Psoas muscle (tissue), 8 donors: ENCODE data around the gene GABBR2. TPM values are rescaled to one million over a fixed set of nuclear protein-coding genes. Genes with fewer than 3 reads are reported as not detected.

Experiments used
- ATAC-seq, 4 donors: fragments of 200-7000 bp; cut with Tn5 transposase; one replicate each; pipeline ENCODE4 v1.9.1; 2020; ENCODE audit warnings: moderate library complexity in 3 of 4, mild to moderate bottlenecking in 2 of 4
- DNase-seq, 2 donors: peaks; one replicate each; pipeline ENCODE4 v3.0.0-alpha.2; 2020
- H3K27ac ChIP-seq: fragments of 200-600 bp; one replicate; pipeline ENCODE4 v1.8.0; 2022
- H3K27me3 ChIP-seq, 3 donors: fragments of 200-600 bp in 1 of 3; one replicate each; pipeline versions ENCODE4 v1.6.1 to v1.8.0; 2013 to 2022; ENCODE audit warnings: low read length in 2 of 3, mild to moderate bottlenecking in 2 of 3, moderate library complexity in 1 of 3; ENCODE audit not compliant: insufficient read depth in 3 of 3
- H3K36me3 ChIP-seq, 2 donors: fragments of 200-600 bp in 1 of 2; one replicate each; pipeline versions ENCODE4 v1.6.1 to v1.8.0; 2013 to 2022; ENCODE audit warnings: low read depth in 1 of 2, mild to moderate bottlenecking in 1 of 2, moderate library complexity in 1 of 2; ENCODE audit not compliant: insufficient read depth in 1 of 2
- H3K4me1 ChIP-seq: fragments of 200-600 bp; one replicate; pipeline ENCODE4 v1.8.0; 2022
- H3K4me3 ChIP-seq: fragments of 200-600 bp; one replicate; pipeline ENCODE4 v1.8.0; 2022; ENCODE audit warnings: mild to moderate bottlenecking
- H3K9me3 ChIP-seq: fragments of 200-600 bp; one replicate; pipeline ENCODE4 v1.8.0; 2022
- WGBS, 3 donors: extraction: QIAGEN DNeasy Blood & Tissue Kit; methylation state at CpG; one replicate each; pipeline versions ENCODE4 v1.1.6 to v1.1.7; 2013; 5-methylcytosine and 5-hydroxymethylcytosine counted together
- intact Hi-C, 2 donors: fragments of 100-400 bp; cut with DNase I; formaldehyde crosslinking; loops; one replicate each; pipeline versions ENCODE4 v1.11.0 to v1.14.2; 2022
- polyA plus RNA-seq, 3 donors: library from polyadenylated mRNA; stranded (reverse); fragments of 200-250 nt; gene quantifications; one replicate each; pipeline ENCODE4 v1.2.3, GENCODE V29; 2013
- total RNA-seq, 4 donors: library from RNA; stranded (reverse); fragmentation: NEBNext Ultra II Directional in 2 of 4; extraction: Animal tissue kit (Norgen Biotek cat#: 25700) in 2 of 4; gene quantifications; one replicate each; pipeline versions ENCODE4 v1.2.1 to v1.2.4, GENCODE V29; 2021 to 2023
- TF ChIP-seq, protein P1 (sequence below): fragments of 200-600 bp; IDR thresholded peaks from one replicate; pipeline ENCODE4 v1.8.0; 2022; ENCODE audit warnings: antibody characterized with exemption
- donor health status: healthy with polysubstance abuse.
- donor health status: DM: no; HTN: no; CAD: no; lungs with moderate emphysema.
- donor health status: Bipolar disorder and iron deficiency.
- donor health status: healthy.
- donor health status: DM: yes; HTN: yes; CAD: no.
- donor health status: DM: no; HTN: no; CAD: no.
- donor health status: DM: no; HTN: no; CAD: no.
- donor health status: DM: yes; HTN: yes; CAD: no.

GABBR2 gene
- total and polyA plus RNA-seq, 7 donors, result 0.08 to 0.66 (median 0.38) TPM

DNA sequence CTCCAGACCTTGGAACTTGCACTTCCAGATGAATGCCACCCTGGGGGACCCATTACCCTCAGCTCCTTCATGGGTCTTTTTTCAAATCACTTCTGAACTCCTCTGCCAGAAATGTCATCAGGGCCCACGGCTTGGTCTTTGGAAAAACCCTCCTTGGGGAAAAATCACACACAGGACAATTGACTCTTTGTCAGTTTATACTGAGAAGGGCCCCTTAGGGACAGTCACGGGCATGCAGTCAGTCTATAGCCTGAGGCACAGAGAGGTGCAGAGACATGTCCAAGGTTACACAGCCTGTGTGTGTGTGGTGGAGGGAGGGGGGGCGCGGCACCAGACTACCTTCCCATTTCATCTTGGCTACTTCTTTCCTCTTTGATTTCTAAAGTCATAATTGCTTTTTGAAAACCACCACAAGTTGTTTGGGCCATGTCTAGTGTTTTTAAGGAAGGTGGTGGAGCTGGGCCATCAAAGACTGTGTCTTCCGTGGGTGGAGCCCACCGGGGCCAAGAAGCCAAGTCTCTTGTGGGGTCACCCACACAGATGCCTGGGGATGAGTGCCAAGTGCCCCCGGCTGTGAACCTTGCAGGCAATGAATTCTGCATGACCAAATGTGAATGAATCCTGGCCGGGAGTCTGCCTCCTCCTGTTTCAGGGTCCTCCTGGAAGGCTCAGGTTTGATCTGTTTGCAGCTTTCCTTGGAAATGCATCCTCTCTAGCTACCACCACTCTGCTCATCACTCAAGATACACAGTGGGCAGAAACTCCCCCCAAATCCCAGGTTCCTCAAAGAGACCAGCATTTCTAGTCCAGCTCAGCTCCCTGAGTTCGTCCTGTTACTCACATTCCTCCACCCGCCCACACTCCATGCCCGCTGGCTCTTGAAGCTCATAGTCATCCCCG is 253.2 kb downstream of the GABBR2 start:
- Histone ChIP-seq H3K27me3 (peaks cover 0 to 12% (median 1%) of the 10 kb centered on the region in 3 donors), H3K4me1 (no peaks in the 10 kb centered on the region), H3K4me3 (no peak overlapping the region), H3K9me3 (peaks cover 8% of the 10 kb centered on the region), H3K36me3 (no peaks in the 10 kb centered on the region), H3K27ac (no peak overlapping the region)
- intact Hi-C loops, result no loop called here
- TF ChIP-seq, protein P1, sequence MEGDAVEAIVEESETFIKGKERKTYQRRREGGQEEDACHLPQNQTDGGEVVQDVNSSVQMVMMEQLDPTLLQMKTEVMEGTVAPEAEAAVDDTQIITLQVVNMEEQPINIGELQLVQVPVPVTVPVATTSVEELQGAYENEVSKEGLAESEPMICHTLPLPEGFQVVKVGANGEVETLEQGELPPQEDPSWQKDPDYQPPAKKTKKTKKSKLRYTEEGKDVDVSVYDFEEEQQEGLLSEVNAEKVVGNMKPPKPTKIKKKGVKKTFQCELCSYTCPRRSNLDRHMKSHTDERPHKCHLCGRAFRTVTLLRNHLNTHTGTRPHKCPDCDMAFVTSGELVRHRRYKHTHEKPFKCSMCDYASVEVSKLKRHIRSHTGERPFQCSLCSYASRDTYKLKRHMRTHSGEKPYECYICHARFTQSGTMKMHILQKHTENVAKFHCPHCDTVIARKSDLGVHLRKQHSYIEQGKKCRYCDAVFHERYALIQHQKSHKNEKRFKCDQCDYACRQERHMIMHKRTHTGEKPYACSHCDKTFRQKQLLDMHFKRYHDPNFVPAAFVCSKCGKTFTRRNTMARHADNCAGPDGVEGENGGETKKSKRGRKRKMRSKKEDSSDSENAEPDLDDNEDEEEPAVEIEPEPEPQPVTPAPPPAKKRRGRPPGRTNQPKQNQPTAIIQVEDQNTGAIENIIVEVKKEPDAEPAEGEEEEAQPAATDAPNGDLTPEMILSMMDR, result no peak
- 43 to 53% (median 49%) methylated on average over 12 of the region's 12 CpGs for WGBS, 3 donors
- DNase-seq (no peak), ATAC-seq (no peak)

GRCh38 chr9:98453589-98454311 is 255.0 kb downstream of the GABBR2 start:
- WGBS, 3 donors, result 76 to 81% (median 78%) methylated on average over 16 of the region's 16 CpGs

GRCh38 chr9:98451576-98451975 is 257.2 kb downstream of the GABBR2 start:
- 72 to 85% (median 78%) methylated on average over 1 of the region's 1 CpG for WGBS, 3 donors
- TF ChIP-seq, protein P1, result no peak

More at GRCh38 chr9:98453589-98454311, 255.0 kb downstream of the GABBR2 start:
- no peaks in the 10 kb centered on the region for H3K4me1 ChIP-seq
- H3K36me3 ChIP-seq, result no peaks in the 10 kb centered on the region
- H3K9me3 ChIP-seq, result no peaks in the 10 kb centered on the region
- no peak overlapping the region for H3K27ac ChIP-seq
- DNase-seq (no peak), ATAC-seq (no peak)
- H3K4me3 ChIP-seq, result no peak overlapping the region
- TF ChIP-seq, protein P1, result no peak
- peaks cover 0 to 12% (median 1%) of the 10 kb centered on the region in 3 donors for H3K27me3 ChIP-seq
- intact Hi-C loops, result no loop called here

GRCh38 chr9:98450496-98450895 is 258.2 kb downstream of the GABBR2 start:
- Histone ChIP-seq H3K4me1 (no peaks in the 10 kb centered on the region), H3K27ac (no peak overlapping the region), H3K4me3 (no peak overlapping the region), H3K9me3 (no peaks in the 10 kb centered on the region), H3K36me3 (no peaks in the 10 kb centered on the region), H3K27me3 (peaks cover 0 to 2% (median 0%) of the 10 kb centered on the region in 3 donors)
- whole genome bisulfite sequencing, 3 donors, result 57 to 64% (median 58%) methylated on average over 2 of the region's 2 CpGs
- DNase-seq (no peak), ATAC-seq (no peak)
- TF ChIP-seq, protein P1, result no peak
- intact Hi-C loops, result no loop called here

More at GRCh38 chr9:98451576-98451975, 257.2 kb downstream of the GABBR2 start:
- Histone ChIP-seq H3K36me3 (no peaks in the 10 kb centered on the region), H3K27ac (no peak overlapping the region), H3K27me3 (no peaks in the 10 kb centered on the region), H3K4me3 (no peak overlapping the region), H3K9me3 (no peaks in the 10 kb centered on the region), H3K4me1 (no peaks in the 10 kb centered on the region)
- intact Hi-C loops, result no loop called here
- DNase-seq (no peak), ATAC-seq (no peak)
